Keratinocyte (primary cell): ENCODE data around the gene PRR22. TPM values are rescaled to one million over a fixed set of nuclear protein-coding genes. Genes with fewer than 3 reads are reported as not detected.

Experiments
- DNase-seq: peaks from one replicate; pipeline ENCODE4 v3.0.0-alpha.2; 2011; ENCODE audit warnings: low read depth, missing footprints, low spot score
- FAIRE-seq: peaks from 2 replicates; lab custom pipeline; 2011; peaks lifted over from hg19 to GRCh38; lab: Jason Lieb, UNC
- H2AFZ ChIP-seq: 2 replicates; pipeline ENCODE4 v1.6.0; 2012; ENCODE audit warnings: low read length, control low read depth, inconsistent platforms; ENCODE audit not compliant: control insufficient read depth
- H3K27ac ChIP-seq: 2 replicates; pipeline ENCODE4 v1.5.1; 2011; ENCODE audit warnings: low read length; ENCODE audit not compliant: control insufficient read depth, insufficient read depth
- H3K27me3 ChIP-seq: 3 replicates; pipeline ENCODE4 v1.6.0; 2011; ENCODE audit warnings: low read length; ENCODE audit not compliant: control insufficient read depth, insufficient read depth; ENCODE audit errors: extremely low read depth
- H3K36me3 ChIP-seq, 2 experiments: 2 replicates in 1 of 2; 3 replicates in 1 of 2; pipeline ENCODE4 v1.5.1; 2011; ENCODE audit warnings: low read length in 2 of 2, mild to moderate bottlenecking in 1 of 2; ENCODE audit not compliant: control insufficient read depth in 2 of 2, insufficient read depth in 2 of 2; ENCODE audit errors: extremely low read depth in 1 of 2
- H3K4me1 ChIP-seq: 3 replicates; pipeline ENCODE4 v1.5.1; 2011; ENCODE audit warnings: low read length; ENCODE audit not compliant: control insufficient read depth, insufficient read depth; ENCODE audit errors: extremely low read depth
- H3K4me2 ChIP-seq: 3 replicates; pipeline ENCODE4 v1.6.0; 2011; ENCODE audit warnings: low read depth, low read length; ENCODE audit not compliant: control insufficient read depth, insufficient read depth; ENCODE audit errors: extremely low read depth
- H3K4me3 ChIP-seq, 3 experiments: fragments of 200-600 bp in 1 of 3; sonication (generic) in 1 of 3; 2 replicates in 2 of 3; 3 replicates in 1 of 3; pipeline ENCODE4 v1.5.1; 2011 to 2016; ENCODE audit warnings: low read length in 3 of 3, mild to moderate bottlenecking in 3 of 3, control low read depth in 2 of 3, inconsistent platforms in 1 of 3, low read depth in 1 of 3, mixed read lengths in 1 of 3, mixed run types in 1 of 3, moderate library complexity in 1 of 3; ENCODE audit not compliant: control insufficient read depth in 2 of 3, insufficient read depth in 2 of 3; ENCODE audit errors: extremely low read depth in 1 of 3
- H3K79me2 ChIP-seq: 2 replicates; pipeline ENCODE4 v1.6.0; 2012; ENCODE audit warnings: low read length; ENCODE audit not compliant: control insufficient read depth, insufficient read depth
- H3K9ac ChIP-seq: 3 replicates; pipeline ENCODE4 v1.6.0; 2011; ENCODE audit warnings: low read length; ENCODE audit not compliant: control insufficient read depth, insufficient read depth; ENCODE audit errors: extremely low read depth
- H3K9me1 ChIP-seq: 3 replicates; pipeline ENCODE4 v1.6.0; 2011; ENCODE audit warnings: low read length; ENCODE audit not compliant: control insufficient read depth, insufficient read depth; ENCODE audit errors: extremely low read depth
- H3K9me3 ChIP-seq: 2 replicates; pipeline ENCODE4 v1.5.1; 2012; ENCODE audit warnings: low read depth, low read length; ENCODE audit not compliant: control insufficient read depth
- H4K20me1 ChIP-seq: 3 replicates; pipeline ENCODE4 v1.6.0; 2011; ENCODE audit warnings: low read length; ENCODE audit not compliant: control insufficient read depth, insufficient read depth; ENCODE audit errors: extremely low read depth
- CTCF ChIP-seq, 3 experiments: IDR thresholded peaks in 1 of 3; conservative IDR thresholded peaks in 1 of 3; optimal IDR thresholded peaks in 1 of 3; 2 replicates in 2 of 3; 3 replicates in 1 of 3; pipeline versions ENCODE3 to v1.5.1; 2011; ENCODE audit warnings: low read length in 3 of 3, mild to moderate bottlenecking in 3 of 3, moderate library complexity in 2 of 3, control low read depth in 1 of 3, inconsistent platforms in 1 of 3; ENCODE audit not compliant: insufficient read depth in 2 of 3; ENCODE audit errors: extremely low read depth in 1 of 3
- EZH2 ChIP-seq: IDR thresholded peaks from one replicate; pipeline ENCODE4 v1.6.1; 2012; ENCODE audit warnings: inconsistent platforms, mild to moderate bottlenecking, low read length, moderate library complexity
- dilution Hi-C: fragments of 300-500 bp; cut with MboI; formaldehyde crosslinking; loops from one replicate; pipeline ENCODE4 v1.7.0; 2020; ENCODE audit warnings: low sequenced_read_pairs; ENCODE audit not compliant: extremely low pct_ligation_motif_present
- polyA plus RNA-seq, 5 experiments: library from polyadenylated mRNA; depleted of rRNA in 3 of 5; stranded (reverse) in 3 of 5; stranded (forward) in 1 of 5; unstranded in 1 of 5; fragments of >200 nt; gene quantifications; 1 replicate in 1 of 5; 2 replicates in 3 of 5; 3 replicates in 1 of 5; pipeline versions ENCODE4 v1.2.1 to v1.2.3, GENCODE V29; 2011 to 2012; ENCODE audit warnings: missing spikeins in 2 of 5, low read depth in 1 of 5, low replicate concordance in 1 of 5

The PRR22 gene
- polyA plus RNA-seq, 1 donor (not counting 4 experiments of a cell fraction or from before 2014, with no cell fraction given): 0.55 TPM

GRCh38 chr19:5803752-5804515 lies 19.4 kb upstream of the PRR22 start:
- TF ChIP-seq EZH2 (no peak), CTCF (optimal IDR thresholded peaks at IDR 0.05 in 1 of 3, IDR thresholded peaks at IDR 0.05 in 1 of 3, conservative IDR thresholded peaks at IDR 0.05 in 1 of 3; ENCODE audit: extremely low read depth in 1 of 3, insufficient read depth in 2 of 3, low read length in 3 of 3) (peak; percentile 90 to 98 (median 97))
- no peaks in the 10 kb centered on the region for H3K36me3 ChIP-seq
- no peak for FAIRE-seq
- peak overlapping the region; percentile 9 to 48 (median 46) for H3K4me3 ChIP-seq
- no peak for DNase-seq
- peak overlapping the region; percentile 85 for H3K4me2 ChIP-seq
- dilution Hi-C loops: no loop called here
- H3K4me1 ChIP-seq: peaks cover 7% of the 10 kb centered on the region
- H3K9ac ChIP-seq: peak overlapping the region; percentile 28
- peaks cover 2% of the 10 kb centered on the region for H4K20me1 ChIP-seq
- H3K27me3 ChIP-seq: peaks cover 46% of the 10 kb centered on the region
- H3K27ac ChIP-seq: no peak overlapping the region
- no peaks in the 10 kb centered on the region for H3K79me2 ChIP-seq
- H2AFZ ChIP-seq: peak overlapping the region; percentile 58
- no peaks in the 10 kb centered on the region for H3K9me3 ChIP-seq
- no peaks in the 10 kb centered on the region for H3K9me1 ChIP-seq

- DNase-seq (no peak), FAIRE-seq (no peak)
- H3K9ac ChIP-seq: peak overlapping the region; percentile 28
- no peaks in the 10 kb centered on the region for H3K9me3 ChIP-seq
- no peaks in the 10 kb centered on the region for H3K36me3 ChIP-seq
- dilution Hi-C loops: no loop called here
- TF ChIP-seq CTCF (optimal IDR thresholded peaks at IDR 0.05 in 1 of 3, IDR thresholded peaks at IDR 0.05 in 1 of 3, conservative IDR thresholded peaks at IDR 0.05 in 1 of 3; ENCODE audit: extremely low read depth in 1 of 3, insufficient read depth in 2 of 3, low read length in 3 of 3) (no peak), EZH2 (no peak)
- H4K20me1 ChIP-seq: peaks cover 2% of the 10 kb centered on the region
- no peak overlapping the region for H3K27ac ChIP-seq
- H3K9me1 ChIP-seq: no peaks in the 10 kb centered on the region
- peaks cover 7% of the 10 kb centered on the region for H3K4me1 ChIP-seq
- no peaks in the 10 kb centered on the region for H3K79me2 ChIP-seq
- peak overlapping the region; percentile 85 for H3K4me2 ChIP-seq
- H2AFZ ChIP-seq: peak overlapping the region; percentile 58
- peaks cover 51% of the 10 kb centered on the region for H3K27me3 ChIP-seq
- H3K4me3 ChIP-seq: peak overlapping the region; percentile 9 to 48 (median 46)
These were observed 18.9 kb upstream of the PRR22 start for GRCh38 chr19:5803441-5803751.
